Measurements from ENCODE around the gene AHDC1. TPM values are rescaled to one million over a fixed set of nuclear protein-coding genes. Genes with fewer than 3 reads are reported as not detected.
A peak's percentile ranks its signal among the peaks of the same experiment; 100 is the strongest.
"Not testable (repeated sequence)": the region's sequence is repeated elsewhere in the genome, so short reads cannot be mapped to it uniquely, and the experiment has no call there.

AHDC1 gene
- polyA plus RNA-seq, 1 donor: 43.2 TPM

DNA sequence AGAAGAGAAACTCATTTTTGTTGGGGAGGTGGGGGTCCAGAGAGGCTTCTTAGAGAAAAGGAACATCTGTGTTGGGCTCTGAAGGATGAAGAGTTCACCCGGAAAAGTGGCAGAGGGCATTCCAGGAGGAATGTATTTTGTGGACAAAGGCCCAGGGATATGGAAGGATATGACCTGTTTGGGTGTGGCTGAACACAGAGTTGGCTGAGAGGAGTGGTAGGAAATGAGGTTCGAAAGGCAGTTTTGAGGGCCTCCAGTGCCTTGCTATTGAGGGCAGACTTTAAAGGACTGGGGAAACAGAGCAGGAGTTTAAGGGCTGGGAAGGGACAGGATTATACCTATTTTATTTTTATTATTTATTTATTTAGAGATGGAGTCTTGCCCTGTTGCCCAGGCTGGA, 86.6 kb downstream of the AHDC1 start:
- DNase-seq: no peak

DNA sequence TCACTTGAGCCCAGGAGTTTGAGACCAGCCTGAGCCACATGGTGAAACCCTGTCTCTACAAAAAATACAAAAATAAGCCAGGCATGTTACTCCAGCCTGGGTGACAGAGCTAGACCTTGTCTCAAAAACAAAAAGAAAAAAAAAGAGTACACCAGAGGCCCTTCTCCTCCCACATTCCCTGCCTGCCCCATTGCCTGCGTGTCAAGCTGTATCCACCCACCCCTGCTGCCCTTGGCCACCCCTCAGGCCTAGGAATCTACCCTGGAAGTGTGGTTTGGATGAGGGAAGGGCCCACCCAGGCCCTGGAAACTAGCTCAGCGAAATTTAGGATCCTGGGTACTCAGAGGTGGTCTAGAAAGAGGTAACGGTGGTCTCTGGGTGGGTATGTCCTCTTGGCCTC, 88.3 kb downstream of the AHDC1 start:
- DNase-seq: no peak

DNA sequence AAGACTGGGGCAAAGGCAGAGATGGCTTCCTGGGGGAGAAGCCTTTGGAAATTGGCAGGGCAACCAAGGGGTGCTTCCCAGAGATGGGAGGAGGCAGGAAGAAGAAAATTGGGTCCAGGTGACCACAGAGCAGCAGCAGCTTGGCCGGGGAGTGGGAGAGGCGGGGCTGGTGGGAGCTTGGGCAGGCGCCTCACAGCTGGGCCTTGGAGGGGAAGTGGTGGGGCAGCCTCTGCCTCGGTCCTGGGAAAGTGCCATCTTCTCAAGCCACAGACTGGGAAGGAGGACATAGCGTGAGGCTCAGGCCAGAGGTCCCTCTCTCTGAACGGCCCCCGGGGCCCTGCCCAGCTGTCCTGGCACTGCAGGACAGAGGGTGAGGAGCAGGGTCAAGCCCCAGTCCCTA, 90.0 kb downstream of the AHDC1 start:
- no peak for DNase-seq

DNA sequence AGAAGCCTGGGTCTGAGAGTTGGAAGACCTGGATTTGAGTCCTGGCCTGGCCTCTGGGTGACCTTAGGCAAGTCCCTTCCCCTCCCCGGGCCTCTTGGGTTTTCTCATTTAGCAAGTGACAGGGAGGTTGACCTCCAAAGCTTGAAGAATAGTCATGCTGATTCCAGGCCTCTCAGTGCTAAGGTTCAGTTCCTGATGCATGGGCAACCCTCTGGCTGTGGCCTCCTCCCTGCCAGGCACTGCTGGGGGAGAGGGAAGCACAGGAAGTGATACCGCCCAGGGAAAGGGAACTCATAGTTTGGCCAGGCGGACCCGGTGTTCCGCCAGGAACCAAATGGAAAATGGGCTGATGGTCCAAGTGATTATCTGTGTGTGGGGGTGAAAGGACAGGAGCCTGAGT, 90.4 kb downstream of the AHDC1 start:
- no peak for DNase-seq

DNA sequence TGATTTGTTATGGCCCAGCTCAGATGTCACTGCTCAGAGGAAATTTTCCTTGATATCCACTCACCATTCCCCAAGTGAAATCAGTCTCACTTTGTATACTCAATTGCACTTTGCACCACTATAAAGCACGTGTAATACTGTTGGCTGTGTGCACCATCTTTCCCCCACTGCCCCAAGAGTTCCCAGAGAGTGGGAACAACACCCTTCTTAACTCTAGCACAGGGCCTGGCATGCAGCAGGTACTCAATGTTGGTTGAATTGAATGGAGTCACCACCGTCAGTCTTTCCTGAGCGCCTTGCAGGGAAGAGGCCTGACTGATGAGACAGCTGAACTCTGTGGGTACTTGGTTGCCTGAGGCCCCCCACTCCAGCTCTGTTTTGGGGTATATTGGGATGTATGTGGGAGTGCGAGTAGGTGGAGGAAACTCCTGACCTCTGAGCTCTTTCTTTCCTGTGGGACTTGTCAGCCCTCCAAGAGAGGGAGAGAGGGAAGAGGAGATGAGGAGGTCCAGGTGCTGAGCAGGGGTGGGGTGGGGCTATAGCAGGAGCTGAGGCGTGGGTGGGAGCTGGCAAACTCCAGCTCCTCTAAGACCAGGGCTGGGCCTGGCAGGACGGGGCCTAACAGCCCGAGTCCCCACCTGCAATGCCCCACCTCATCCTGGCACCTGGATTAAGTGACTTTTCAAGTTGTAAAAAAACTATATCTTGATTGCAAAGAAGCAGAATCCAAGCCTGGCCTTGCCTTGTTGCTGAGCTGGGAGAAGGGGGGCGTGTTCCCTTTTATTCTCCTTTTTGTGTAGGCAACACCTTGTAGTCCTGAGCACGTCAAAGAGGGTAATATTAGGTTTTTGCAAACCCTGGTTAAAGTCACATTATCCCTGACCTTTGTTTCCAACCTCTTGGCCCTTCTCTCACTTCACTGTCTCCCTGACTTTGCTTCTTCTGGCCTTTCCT, 94.5 kb downstream of the AHDC1 start:
- no peak for DNase-seq

DNA sequence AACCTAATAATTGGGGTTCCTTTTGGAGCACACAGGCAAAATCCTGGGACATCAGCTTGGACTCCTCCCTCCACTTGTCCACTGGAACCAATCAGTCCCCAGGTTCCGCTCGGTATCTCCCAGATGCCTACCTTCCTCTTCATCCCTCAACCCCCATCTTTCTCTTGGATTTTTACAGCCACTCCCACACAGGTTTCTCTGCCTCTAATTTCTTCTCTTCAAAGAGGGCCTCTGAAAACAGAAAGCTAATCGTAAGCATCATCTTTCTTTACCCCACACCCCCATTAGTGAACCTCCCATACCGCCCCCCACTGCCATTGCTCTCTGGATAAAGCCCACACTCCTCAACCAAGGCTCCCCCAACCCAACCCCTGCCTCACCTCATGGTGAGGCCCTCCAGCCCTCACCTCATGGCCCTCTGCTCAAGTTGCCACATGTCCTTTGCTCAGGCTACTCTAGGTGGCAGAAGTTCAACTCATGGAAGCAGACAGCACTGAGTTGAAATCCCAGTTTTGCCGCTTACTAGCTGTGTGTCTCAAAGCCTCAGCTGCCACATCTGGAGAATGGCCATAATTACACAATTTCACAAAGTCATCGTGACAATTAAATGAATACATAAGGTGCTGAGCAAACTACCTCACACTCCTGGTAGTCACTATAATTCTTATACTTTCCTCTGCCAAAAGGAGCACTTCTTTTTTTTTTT, 95.8 kb downstream of the AHDC1 start:
- no peak for DNase-seq

DNA sequence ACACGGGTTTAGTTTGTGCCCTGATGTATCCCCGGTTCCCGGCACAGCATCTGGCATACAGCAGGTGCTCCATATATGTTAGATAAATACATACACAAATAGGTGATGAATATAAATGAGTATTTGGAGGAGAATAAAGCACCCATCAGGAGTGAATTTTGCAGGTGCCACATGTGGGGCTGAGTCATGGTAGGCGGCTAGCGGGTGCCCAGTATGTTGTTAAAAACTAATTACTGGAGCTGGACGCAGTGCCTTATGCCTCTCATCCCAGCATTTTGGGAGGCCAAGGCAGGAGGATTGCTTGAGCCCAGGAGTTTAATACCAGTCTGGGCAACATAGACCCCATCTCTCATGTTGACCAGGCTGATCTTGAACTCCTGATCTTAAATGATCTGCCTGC, 97.2 kb downstream of the AHDC1 start:
- no peak for DNase-seq

DNA sequence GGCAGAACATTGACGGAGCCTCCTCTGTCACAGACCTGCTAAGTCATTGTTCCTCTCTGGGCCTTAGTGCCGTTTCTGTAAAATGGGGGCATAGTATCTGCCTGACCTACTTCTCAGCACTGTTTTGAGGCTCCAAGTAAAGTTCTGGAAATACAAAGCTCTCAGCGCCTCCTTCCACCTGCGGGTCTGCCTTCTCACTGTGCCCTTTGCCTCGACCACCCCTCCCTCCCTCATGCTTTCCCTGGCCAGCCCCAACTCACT, 98.6 kb downstream of the AHDC1 start:
- DNase-seq: no peak

DNA sequence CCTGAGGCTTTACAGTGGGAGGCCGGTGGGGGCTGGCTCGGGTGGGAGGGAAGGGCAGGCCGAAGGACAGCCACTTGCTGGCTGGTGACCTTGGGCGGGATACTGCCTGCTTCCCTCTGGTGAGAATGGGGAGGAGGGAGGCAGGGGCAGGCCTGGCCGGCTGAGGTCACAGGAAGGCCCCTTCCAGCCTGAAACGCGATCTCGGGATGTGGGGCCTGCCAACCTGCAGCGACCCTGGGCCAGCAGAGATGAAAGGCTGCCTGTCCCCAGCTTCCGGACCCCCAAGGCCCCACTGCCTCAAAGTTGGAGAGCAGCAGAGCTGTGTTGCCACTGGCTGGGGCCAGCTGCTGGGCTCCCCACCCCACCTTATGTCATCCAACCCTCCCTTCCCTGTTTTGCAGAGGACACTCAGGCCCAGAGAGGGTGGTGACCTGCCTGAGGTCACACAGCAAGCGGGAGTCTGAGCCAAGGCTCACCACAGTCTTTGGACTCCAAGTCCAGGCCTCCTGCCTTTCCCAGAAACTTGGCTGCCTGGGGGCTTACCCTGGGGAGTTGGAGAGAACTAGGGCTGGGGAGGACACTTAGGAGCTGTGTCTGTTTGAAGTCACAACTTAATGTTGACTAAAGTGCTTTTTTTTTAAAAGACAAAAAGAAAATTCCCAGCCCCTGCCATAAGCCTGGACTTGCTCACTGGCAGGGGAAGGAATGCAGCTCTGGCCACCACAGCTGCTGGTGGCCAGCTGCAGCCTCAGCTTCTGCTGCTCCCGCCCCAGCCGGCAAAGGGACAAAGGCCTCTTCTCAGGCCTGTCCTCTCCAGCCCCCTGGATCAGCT, 99.1 kb downstream of the AHDC1 start:
- DNase-seq: peak; percentile 88

DNA sequence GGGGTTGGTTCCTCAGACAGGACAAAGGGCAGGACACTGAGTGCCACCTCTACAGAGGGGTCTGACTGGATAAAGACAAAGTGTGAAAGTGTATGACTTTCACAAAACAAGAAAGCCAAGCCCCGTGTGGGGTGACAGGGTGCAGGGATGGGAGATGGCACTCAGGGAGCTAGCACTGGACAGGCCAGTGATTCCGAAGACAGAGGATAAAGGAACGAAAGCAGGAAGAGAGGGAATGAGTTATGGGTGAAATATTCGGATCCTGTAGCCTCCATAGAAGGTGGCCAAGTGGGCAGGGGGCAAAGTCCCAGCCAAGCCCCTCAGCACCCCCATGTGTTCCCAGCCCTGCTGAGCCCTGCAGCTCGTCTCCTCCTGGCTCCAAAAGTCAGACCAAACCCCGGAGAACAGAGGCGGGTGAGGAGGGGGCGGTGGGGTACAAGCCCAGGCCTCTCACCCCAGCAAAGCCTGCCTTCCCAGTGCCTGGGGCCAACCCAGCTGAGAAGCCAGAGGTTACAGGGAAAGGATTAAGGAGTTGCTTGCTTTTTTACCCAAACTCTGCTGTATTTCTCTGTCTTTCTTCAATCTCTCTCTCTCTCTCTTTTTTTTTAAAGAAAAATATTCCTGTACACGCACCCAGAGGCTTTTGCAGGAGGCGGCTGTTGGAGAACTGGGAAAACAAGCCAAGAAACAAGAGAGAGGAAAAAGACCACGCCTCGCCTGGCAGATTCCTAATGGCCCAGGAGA, 99.9 kb downstream of the AHDC1 start:
- no peak for DNase-seq

DNA sequence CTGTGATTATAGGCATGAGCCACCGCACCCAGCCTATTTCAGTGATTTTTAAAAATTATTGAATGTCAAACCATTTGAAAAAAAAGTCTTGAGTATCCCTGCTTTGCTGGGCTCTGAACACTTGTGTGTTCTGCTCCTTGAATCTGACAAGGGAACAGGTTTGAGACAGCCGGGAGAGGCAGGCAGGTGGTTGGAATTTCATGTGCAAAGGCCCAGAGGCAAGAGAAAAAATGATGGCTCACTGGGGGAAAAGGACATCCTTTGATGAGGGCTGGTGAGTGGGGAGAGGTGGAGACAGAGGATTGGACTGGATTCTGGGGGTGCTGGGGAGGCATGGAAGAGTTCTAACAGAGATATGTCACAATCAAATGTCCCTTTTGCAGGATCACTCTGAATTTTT, 100.9 kb downstream of the AHDC1 start:
- no peak for DNase-seq

DNA sequence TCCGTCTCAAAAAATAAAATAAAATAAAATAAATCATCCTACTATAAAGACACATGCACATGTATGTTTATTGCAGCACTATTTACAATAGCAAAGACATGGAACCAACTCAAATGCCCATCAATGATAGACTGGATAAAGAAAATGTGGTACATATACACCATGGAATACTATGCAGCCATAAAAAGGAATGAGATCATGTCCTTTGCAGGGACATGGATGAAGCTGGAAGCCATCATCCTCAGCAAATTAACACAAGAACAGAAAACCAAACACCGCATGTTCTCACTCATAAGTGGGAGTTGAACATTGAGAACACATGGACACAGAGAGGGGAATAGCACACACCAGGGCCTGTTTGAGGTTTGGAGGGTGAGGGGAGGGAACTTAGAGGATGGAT, 102.8 kb downstream of the AHDC1 start:
- DNase-seq: not testable (repeated sequence)

DNA sequence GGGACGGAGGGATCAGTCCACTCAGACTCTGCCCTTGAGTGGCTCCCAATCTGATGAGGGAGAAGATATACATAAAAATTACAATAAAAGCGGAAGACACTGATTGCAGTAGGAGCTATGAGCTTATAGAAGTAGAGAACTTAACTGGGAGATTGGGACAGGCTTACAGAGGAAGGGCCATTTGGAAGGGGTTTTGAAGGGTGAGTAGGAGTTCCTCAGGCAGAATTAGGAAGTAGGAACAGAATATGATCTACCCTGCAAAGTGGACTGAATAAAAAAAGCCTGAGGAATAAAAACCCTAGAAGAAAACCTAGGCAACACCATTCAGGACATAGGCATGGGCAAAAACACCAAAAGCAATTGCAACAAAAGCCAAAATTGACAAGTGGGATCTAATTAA, 104.8 kb downstream of the AHDC1 start:
- DNase-seq: no peak

DNA sequence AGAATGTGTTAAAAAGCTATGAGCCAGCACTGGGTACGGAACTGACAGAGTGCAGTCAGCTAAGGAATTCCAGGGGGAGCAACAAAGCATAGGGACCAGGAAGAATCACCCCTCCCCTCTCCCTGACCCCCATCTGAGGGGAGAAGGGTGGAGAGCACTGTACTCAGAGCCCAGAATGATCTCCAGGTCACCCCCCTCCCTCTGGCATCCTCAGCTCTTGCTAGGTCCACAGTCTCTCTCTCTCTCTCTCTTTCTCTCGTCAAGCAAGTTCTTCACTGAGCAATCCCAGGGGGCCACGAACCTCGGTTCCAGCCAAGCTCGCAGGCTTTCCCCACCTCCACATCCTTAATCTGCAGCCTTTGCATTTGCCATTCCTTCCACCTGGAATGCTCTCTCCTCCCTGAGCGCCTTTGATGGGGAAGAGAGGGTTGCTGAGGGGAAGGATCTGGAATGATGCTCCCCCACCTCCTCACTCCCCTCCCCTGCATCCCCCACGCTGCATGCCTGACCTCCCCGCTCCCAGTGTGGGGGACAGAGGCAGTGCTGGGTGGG, 107.3 kb downstream of the AHDC1 start:
- peak; percentile 82 for DNase-seq

DNA sequence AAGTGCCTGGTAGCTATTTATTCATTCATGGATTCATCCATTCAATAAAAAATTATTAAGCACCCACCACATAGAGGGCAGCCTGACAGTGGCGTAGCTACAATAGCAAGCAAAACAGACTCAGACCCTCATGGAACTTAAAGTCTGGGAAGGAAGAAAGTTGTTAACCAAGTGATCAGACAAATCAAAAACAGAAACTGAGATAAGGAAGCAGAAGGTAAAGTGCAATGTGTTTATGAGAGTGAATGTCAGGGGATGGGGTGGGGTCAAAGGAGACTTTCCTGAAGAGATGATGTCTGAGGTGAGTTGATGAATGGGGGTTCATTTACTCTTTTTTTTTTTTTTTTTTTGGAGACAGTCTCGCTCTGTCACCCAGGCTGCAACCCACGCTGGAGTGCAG, 111.1 kb downstream of the AHDC1 start:
- DNase-seq: no peak

DNA sequence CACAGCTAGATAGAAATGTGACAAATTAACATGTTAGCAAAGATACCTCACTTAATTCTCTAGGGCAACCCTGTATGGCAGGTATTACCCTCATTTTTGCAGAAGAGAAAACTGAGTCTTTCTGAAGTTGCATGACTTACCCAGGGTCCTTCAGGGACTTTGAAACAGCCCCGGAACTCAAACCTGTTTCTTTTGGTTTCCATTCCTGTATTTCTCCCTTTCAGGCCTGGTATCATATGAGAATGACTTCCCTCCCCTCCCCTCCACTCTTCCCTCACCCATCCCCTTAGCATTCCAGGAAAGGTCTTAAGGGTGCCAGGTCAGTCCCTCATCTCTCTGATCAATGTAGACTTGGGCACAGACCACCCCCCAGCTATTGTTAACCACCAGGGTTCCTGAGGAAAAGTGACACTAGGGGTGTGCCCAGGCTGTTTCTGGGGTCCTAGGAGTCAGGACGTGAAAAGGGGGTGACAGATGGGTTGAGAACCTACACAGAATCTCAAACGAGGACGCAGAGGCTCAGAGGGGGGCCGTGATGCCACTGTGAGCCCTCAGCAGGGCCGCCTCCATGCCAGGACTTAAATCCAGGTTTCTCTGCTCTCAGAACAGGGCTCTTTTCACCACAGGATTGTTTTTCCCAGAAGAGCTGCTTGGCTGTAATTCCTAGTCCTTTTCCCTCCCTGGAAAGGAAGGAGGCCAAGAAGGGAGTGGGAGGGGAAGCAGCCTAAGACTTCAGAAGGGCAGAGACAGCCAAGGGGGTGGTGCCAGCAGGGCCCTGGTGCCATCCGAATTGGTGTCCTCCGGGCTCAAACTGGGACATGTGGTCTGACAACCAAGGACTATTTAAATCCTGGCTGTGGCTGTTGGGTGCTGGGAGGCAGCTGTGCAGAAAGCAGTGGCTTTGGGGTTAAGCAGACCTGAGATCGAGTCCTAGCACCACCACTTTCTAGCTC, 111.9 kb downstream of the AHDC1 start:
- no peak for DNase-seq

DNA sequence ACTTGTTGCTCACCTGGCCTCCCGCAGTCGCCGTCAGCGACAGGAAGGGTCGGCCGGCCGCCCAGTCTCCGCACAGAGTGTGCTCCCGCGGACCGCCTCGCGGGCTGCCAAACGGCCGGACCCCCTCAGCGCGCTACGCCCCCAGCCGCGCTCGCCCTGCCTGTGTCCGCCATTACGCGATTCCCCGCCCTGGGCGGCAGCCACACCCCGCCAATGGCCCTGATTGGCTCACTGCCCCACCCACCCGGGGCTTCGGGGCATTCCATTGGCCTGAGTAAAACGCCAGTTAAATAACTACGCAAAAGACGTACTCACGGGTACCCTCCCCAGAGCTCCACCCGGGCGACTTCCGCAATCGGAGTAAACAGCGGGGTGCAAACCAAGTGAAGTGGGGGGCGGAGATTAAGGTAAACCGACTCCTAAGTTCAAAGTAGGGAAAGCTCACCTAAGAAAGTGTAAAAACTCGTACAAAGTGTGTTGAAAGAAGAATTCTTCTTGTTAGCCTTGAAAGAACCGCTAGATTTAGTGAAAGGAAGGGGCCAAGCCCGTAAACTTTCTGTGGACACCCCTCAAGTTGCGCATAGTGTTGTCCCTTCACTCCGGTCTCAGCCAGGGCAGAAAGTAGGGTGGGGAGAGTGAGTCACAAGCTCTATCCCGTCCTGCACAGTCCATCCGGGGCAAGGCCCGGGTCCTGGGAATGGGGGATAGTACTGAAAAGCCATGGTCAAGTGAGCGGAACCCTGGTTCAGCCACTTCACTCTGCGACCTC, 113.8 kb downstream of the AHDC1 start, which contains the start of gene WASF2:
TSS of gene WASF2 (minus strand) at position 195 of the 769 bp plus-strand sequence. CDS start 61,277 bp downstream, outside the sequence.
- DNase-seq: peak; percentile 98

DNA sequence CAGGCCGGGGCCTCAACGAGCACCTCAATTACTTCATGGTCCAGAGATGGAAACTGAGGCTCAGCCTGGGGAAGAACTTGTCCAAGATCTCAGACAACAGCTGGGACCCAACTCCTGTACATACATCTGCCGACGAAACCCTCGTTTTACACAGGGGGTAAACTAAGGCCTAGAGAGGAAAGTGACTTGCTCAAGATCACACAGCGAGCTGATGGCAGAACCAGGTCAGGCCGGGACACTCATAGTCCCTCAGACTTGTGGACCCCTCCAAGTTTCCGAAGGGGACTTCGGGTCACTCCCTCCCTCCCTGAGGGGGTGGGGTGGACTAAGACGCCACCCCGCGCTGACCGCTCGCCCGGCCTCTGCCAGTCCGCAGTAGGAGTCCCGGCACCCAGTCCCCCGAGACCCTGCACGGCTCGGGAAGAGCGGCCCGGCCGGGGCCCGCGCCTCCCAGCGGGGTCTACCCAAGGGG, 114.4 kb downstream of the AHDC1 start:
- DNase-seq: peak; percentile 40

All from left kidney (tissue), 2 donors.